Mammary epithelial cell (primary cell): Measurements from ENCODE around the gene SULT1A4.
"Not testable (repeated sequence)": the region's sequence is repeated elsewhere in the genome, so short reads cannot be mapped to it uniquely, and the experiment has no call there.

Experiments
- EZH2 ChIP-seq: IDR thresholded peaks from 2 replicates; pipeline ENCODE4 v1.6.1; 2012; ENCODE audit warnings: low read length, inconsistent platforms, borderline replicate concordance
- TF ChIP-seq, protein P1 (sequence below), 2 donors: IDR thresholded peaks in 1 of 2; conservative IDR thresholded peaks in 1 of 2; 2 replicates each; pipeline ENCODE4 v1.5.1; 2011 to 2012; ENCODE audit warnings: inconsistent platforms in 2 of 2, low read length in 2 of 2, mild to moderate bottlenecking in 2 of 2, control low read depth in 1 of 2, low read depth in 1 of 2; ENCODE audit not compliant: insufficient read depth in 1 of 2; ENCODE audit errors: extremely low read depth in 1 of 2

DNA sequence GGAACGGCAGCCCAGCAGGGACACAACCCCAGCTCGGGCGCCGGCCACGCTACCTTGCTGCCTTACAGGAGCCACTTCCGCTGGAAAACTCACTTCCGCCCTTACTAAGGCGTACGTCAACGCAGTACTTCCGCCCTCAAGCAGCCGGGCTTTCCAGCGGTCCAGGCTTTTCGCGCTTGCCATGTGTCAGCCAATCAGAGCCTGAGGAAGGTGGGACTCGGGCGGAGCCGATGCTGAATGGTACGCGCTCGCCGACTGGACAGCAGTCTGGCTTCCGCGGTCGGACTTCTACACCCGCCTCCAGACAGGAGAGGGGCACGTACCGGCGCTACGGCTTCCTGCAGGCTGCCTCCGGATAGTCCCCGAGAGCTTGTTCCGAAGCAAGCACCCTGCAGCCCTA, 5.4 kb upstream of the SULT1A4 start, which contains the start of the genes BOLA2 and SLX1B:
- TF ChIP-seq, protein P1, sequence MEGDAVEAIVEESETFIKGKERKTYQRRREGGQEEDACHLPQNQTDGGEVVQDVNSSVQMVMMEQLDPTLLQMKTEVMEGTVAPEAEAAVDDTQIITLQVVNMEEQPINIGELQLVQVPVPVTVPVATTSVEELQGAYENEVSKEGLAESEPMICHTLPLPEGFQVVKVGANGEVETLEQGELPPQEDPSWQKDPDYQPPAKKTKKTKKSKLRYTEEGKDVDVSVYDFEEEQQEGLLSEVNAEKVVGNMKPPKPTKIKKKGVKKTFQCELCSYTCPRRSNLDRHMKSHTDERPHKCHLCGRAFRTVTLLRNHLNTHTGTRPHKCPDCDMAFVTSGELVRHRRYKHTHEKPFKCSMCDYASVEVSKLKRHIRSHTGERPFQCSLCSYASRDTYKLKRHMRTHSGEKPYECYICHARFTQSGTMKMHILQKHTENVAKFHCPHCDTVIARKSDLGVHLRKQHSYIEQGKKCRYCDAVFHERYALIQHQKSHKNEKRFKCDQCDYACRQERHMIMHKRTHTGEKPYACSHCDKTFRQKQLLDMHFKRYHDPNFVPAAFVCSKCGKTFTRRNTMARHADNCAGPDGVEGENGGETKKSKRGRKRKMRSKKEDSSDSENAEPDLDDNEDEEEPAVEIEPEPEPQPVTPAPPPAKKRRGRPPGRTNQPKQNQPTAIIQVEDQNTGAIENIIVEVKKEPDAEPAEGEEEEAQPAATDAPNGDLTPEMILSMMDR (conservative IDR thresholded peaks at IDR 0.05 in 1 of 2, IDR thresholded peaks at IDR 0.05 in 1 of 2; ENCODE audit: extremely low read depth in 1 of 2, insufficient read depth in 1 of 2, low read depth in 1 of 2, low read length in 2 of 2), result not testable (repeated sequence)
- not testable (repeated sequence) for TF ChIP-seq EZH2
